ENCODE data around the gene RBMS3. TPM values are rescaled to one million over a fixed set of nuclear protein-coding genes. Genes with fewer than 3 reads are reported as not detected.

Gene RBMS3
- total RNA-seq, 4 donors from 2014 or later = 51.5 to 76.0 (median 66.6) TPM

GRCh38 chr3:29898171-29898965 lies 617.5 kb downstream of the RBMS3 start:
- TF ChIP-seq EP300 (IDR thresholded peaks at IDR 0.05) (no peak), POLR2AphosphoS5 (IDR thresholded peaks at IDR 0.05) (no peak), POLR2A (IDR thresholded peaks at IDR 0.05) (no peak)
- TF ChIP-seq, protein P1, sequence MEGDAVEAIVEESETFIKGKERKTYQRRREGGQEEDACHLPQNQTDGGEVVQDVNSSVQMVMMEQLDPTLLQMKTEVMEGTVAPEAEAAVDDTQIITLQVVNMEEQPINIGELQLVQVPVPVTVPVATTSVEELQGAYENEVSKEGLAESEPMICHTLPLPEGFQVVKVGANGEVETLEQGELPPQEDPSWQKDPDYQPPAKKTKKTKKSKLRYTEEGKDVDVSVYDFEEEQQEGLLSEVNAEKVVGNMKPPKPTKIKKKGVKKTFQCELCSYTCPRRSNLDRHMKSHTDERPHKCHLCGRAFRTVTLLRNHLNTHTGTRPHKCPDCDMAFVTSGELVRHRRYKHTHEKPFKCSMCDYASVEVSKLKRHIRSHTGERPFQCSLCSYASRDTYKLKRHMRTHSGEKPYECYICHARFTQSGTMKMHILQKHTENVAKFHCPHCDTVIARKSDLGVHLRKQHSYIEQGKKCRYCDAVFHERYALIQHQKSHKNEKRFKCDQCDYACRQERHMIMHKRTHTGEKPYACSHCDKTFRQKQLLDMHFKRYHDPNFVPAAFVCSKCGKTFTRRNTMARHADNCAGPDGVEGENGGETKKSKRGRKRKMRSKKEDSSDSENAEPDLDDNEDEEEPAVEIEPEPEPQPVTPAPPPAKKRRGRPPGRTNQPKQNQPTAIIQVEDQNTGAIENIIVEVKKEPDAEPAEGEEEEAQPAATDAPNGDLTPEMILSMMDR (IDR thresholded peaks at IDR 0.05) = no peak
- 81 to 84% methylated on average over 6 to 7 of the region's 7 CpGs for WGBS, 2 donors (ENCODE audit: low coverage in 1 of 2)

GRCh38 chr3:29899021-29899420 lies 618.1 kb downstream of the RBMS3 start:
- WGBS, 2 donors (ENCODE audit: low coverage in 1 of 2) = 87 to 95% methylated on average over 2 of the region's 2 CpGs
- TF ChIP-seq EP300 (IDR thresholded peaks at IDR 0.05) (no peak), POLR2AphosphoS5 (IDR thresholded peaks at IDR 0.05) (no peak), POLR2A (IDR thresholded peaks at IDR 0.05) (no peak)
- TF ChIP-seq, protein P1 (IDR thresholded peaks at IDR 0.05) = no peak
- Histone ChIP-seq H3K36me3 (no peaks in the 10 kb centered on the region), H3K27me3 (no peaks in the 10 kb centered on the region), H3K4me1 (peaks cover 0 to 12% (median 5%) of the 10 kb centered on the region in 3 donors), H3K9me3 (no peaks in the 10 kb centered on the region), H3K4me3 (no peak overlapping the region), H3K27ac (no peak overlapping the region)
- no peak for ATAC-seq

More at GRCh38 chr3:29898171-29898965, 617.5 kb downstream of the RBMS3 start:
- peaks cover 0 to 12% (median 5%) of the 10 kb centered on the region in 3 donors for H3K4me1 ChIP-seq
- no peaks in the 10 kb centered on the region for H3K9me3 ChIP-seq
- no peak overlapping the region for H3K4me3 ChIP-seq
- H3K27ac ChIP-seq = no peak overlapping the region
- no peak for ATAC-seq
- no peaks in the 10 kb centered on the region for H3K27me3 ChIP-seq
- no peaks in the 10 kb centered on the region for H3K36me3 ChIP-seq

DNA sequence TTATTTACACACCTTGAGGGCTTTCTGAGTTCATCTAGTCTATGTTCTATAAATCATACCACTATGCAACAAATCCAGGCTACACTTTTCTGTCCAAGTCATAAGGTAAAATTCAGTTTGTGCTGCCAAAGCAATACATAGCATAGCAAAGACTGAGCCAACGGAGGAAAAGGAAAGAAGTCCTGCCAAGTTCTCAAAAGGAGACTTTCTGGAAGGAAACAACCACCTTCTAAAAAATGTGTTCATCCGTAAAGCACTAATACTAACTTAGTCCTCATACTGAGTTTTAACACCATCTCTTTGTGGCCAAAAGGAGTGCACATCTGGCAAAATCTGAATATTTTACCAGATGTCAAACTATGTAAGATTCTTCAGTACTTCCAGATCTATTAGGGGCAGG lies 620.2 kb downstream of the RBMS3 start:
- H3K36me3 ChIP-seq = no peaks in the 10 kb centered on the region
- no peak for ATAC-seq
- H3K27ac ChIP-seq = peak overlapping the region in 1 of 4 donors; percentile 12
- TF ChIP-seq POLR2A (IDR thresholded peaks at IDR 0.05) = no peak
- no peak for TF ChIP-seq POLR2AphosphoS5 (IDR thresholded peaks at IDR 0.05)
- TF ChIP-seq, protein P1 (IDR thresholded peaks at IDR 0.05) = no peak
- TF ChIP-seq EP300 (IDR thresholded peaks at IDR 0.05) = no peak
- peaks cover 0 to 12% (median 5%) of the 10 kb centered on the region in 3 donors for H3K4me1 ChIP-seq
- no peak overlapping the region for H3K4me3 ChIP-seq
- H3K27me3 ChIP-seq = no peaks in the 10 kb centered on the region
- 20 to 23% methylated on average over 1 to 2 of the region's 2 CpGs for WGBS, 2 donors (ENCODE audit: low coverage in 1 of 2)
- H3K9me3 ChIP-seq = no peaks in the 10 kb centered on the region

DNA sequence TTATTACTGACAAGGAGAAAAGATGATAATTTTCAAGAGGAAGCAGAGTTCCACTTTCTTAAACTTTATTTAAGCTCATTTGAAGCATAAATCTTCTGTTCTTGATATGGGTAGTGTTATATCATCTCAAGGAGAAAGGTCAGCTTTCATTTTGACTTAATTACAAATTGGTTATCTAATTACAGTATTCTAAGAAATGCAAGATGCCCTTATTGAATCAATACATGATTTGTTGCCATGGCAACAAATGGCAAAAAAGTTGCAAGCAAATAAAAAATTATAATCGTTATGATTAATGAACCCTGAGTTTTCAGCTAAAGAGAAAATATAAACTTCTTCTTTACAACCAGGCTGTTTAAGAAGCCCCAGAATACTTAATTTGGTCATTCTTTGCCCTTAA lies 622.7 kb downstream of the RBMS3 start:
- TF ChIP-seq POLR2AphosphoS5 (IDR thresholded peaks at IDR 0.05) (no peak), EP300 (IDR thresholded peaks at IDR 0.05) (no peak)
- TF ChIP-seq, protein P1 (IDR thresholded peaks at IDR 0.05) = no peak
- no peak for ATAC-seq
- WGBS, 2 donors (ENCODE audit: low coverage in 1 of 2) = 73 to 79% methylated on average over 1 of the region's 1 CpG
- Histone ChIP-seq H3K4me3 (no peak overlapping the region), H3K4me1 (peaks cover 0 to 12% (median 5%) of the 10 kb centered on the region in 3 donors), H3K36me3 (no peaks in the 10 kb centered on the region), H3K9me3 (no peaks in the 10 kb centered on the region), H3K27me3 (no peaks in the 10 kb centered on the region), H3K27ac (no peak overlapping the region)

DNA sequence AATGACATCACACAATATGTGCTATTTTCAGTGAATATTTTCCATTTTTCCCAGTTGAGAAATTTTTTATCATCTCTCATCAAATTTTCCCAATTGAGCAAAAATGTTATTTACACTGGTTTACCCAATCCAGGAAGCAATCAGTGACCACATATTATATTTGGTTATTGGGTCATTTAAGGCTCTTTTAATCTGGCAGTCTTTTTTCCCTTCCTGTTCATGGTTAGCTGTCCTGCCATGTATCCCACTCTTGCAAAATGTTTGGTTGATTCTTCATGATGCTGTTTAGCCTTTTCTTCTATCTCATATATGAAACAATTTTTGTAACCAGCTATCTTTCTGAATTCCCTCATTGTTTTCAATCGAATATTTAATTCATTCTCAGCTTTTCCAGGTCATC lies 626.0 kb downstream of the RBMS3 start:
- Histone ChIP-seq H3K4me1 (peaks cover 0 to 6% (median 2%) of the 10 kb centered on the region in 3 donors), H3K36me3 (no peaks in the 10 kb centered on the region), H3K27ac (no peak overlapping the region), H3K27me3 (no peaks in the 10 kb centered on the region), H3K9me3 (no peaks in the 10 kb centered on the region), H3K4me3 (no peak overlapping the region)
- 80 to 89% methylated on average over 1 of the region's 1 CpG for WGBS, 2 donors (ENCODE audit: low coverage in 1 of 2)
- no peak for ATAC-seq
- TF ChIP-seq POLR2AphosphoS5 (IDR thresholded peaks at IDR 0.05) = no peak
- TF ChIP-seq, protein P1 (IDR thresholded peaks at IDR 0.05) = no peak
- no peak for TF ChIP-seq POLR2A (IDR thresholded peaks at IDR 0.05)
- no peak for TF ChIP-seq EP300 (IDR thresholded peaks at IDR 0.05)
